Sigmoid colon (tissue), 4 donors: ENCODE measurements around the gene EPB41L4A.

Experiments
- CTCF ChIP-seq, 4 experiments: fragments of 450-650 bp in 3 of 4; fragments of 200-600 bp in 1 of 4; IDR thresholded peaks; one replicate each; pipeline ENCODE4 v1.5.1; 2016 to 2019; ENCODE audit warnings: antibody characterized with exemption in 4 of 4, mild to moderate bottlenecking in 3 of 4, moderate library complexity in 2 of 4
- EP300 ChIP-seq, 4 donors: sonication (generic); formaldehyde crosslinking; IDR thresholded peaks; one replicate each; pipeline ENCODE4 v1.6.1; 2017; ENCODE audit warnings: antibody characterized with exemption in 4 of 4

GRCh38 chr5:112276991-112277390 is 142.1 kb downstream of the EPB41L4A start:
- TF ChIP-seq EP300 (IDR thresholded peaks at IDR 0.05) (no peak), CTCF (IDR thresholded peaks at IDR 0.05) (no peak)
